Measurements from ENCODE around the gene DNAI1. TPM values are rescaled to one million over a fixed set of nuclear protein-coding genes. Genes with fewer than 3 reads are reported as not detected.

DNAI1 gene
- total and polyA plus RNA-seq, 2 of the 4 experiments (the other 2 are of a cell fraction): not detected

DNA sequence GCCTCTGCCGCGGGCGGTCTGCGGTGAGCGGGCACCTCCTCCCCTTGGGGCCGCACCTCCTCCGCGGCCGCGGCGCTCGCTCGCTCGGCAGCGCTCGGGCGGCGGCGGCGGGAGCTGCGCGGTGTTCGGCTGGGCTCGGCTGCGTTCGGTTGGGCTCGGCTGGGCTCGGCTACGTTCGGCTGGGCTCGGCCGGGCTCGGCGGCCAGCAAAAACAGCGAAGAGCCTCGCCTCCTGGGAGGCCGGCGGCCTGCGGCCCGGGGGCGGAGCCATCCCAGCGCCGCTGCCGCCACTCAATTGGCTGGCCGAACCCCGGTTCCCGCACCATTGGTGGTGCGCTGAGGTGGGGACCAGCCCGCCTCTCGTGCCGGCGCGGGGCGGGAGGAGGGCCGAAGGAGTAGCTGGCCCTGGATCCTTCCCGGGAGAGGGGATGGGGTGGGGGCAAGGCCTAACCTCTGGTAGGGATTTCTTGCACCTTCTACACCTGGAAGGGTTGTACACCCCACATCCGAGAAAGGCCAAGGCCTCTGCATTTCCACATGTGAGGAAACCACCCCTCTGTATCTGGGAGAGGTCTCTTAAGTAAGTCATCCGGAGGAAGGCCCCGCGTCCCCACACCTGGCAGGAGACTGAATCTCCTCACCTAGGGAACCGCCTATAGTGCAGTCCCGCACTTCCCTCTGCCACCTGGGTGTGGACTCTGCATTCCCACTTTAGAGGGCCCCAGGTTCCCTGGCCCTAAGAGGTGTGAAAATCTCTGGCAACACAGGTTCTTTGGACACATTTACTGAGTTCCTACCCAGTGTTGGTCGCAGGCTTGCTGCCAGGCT is 64.6 kb downstream of the DNAI1 start, which contains the start of gene ENHO:
TSS of gene ENHO (minus strand) at position 20 of the 827 bp plus-strand sequence. CDS start 1,295 bp downstream, outside the sequence.
- intact Hi-C loops (cut with micrococcal nuclease): no loop called here
- H3K4me1 ChIP-seq (ENCODE audit: control insufficient read depth, insufficient read depth, low read length): no peaks in the 10 kb centered on the region
- H3K14ac ChIP-seq (replicated peaks; ENCODE audit: low read depth, low read length): no peak within 1 kb of the TSS; the same call in 1 of the 2 replicates
- H3K23ac ChIP-seq (ENCODE audit: low read depth, low read length): peak within 1 kb of the TSS; percentile 42
- no peak within 1 kb of the TSS; the same call in 1 of the 2 replicates for H3K9ac ChIP-seq (ENCODE audit: low read depth, low read length)
- H3K27me3 ChIP-seq (ENCODE audit: control insufficient read depth, insufficient read depth, low read length): peaks cover 47% of the 10 kb centered on the region
- H4K5ac ChIP-seq (ENCODE audit: low read depth, low read length): no peak within 1 kb of the TSS
- dilution Hi-C loops (cut with HindIII; ENCODE audit: low sequenced_read_pairs, unreplicated experiment): no loop called here
- H4K20me1 ChIP-seq (ENCODE audit: insufficient read depth, low read length): peaks cover 5% of the 10 kb centered on the region
- ATAC-seq (ENCODE audit: low read depth) (peak; percentile 100), DNase-seq (peak; percentile 75)
- peak within 1 kb of the TSS; percentile 9; the same call in 1 of the 2 replicates for H3K4me3 ChIP-seq (ENCODE audit: insufficient read depth, low read depth, low read length)
- no peak within 1 kb of the TSS for H3K18ac ChIP-seq (ENCODE audit: low read depth, low read length)
- peak within 1 kb of the TSS; percentile 81 for H3K4me2 ChIP-seq (ENCODE audit: low read depth, low read length)
- no peak within 1 kb of the TSS for H3K27ac ChIP-seq (ENCODE audit: insufficient read depth, low read length)
- BruUV-seq (replicated peaks): no TSS peak
- H2AK5ac ChIP-seq (ENCODE audit: low read depth, low read length): no peak within 1 kb of the TSS; the same call in 1 of the 2 replicates
- H3K56ac ChIP-seq (ENCODE audit: extremely low read depth, insufficient read depth, low read length): no peak within 1 kb of the TSS
- H2AFZ ChIP-seq (replicated peaks; ENCODE audit: low read length, poor library complexity): peak within 1 kb of the TSS; percentile 93
- H2BK20ac ChIP-seq (ENCODE audit: low read depth, low read length): no peak within 1 kb of the TSS
- no peak within 1 kb of the TSS for H2BK120ac ChIP-seq (ENCODE audit: low read depth, low read length)
- no peak within 1 kb of the TSS for H2BK5ac ChIP-seq (ENCODE audit: low read depth, low read length, poor library complexity, severe bottlenecking)
- no peaks in the 10 kb centered on the region for H3K9me1 ChIP-seq (ENCODE audit: insufficient read depth, low read length)
- no peak within 1 kb of the TSS for H3K4ac ChIP-seq (ENCODE audit: low read depth, low read length)
- ChIA-PET POLR2A (ENCODE audit: unreplicated experiment) (no interaction called here), CTCF (no interaction called here)
- in situ Hi-C loops (cut with MboI; ENCODE audit: low sequenced_read_pairs): no loop called here
- no peak within 1 kb of the TSS for H4K91ac ChIP-seq (ENCODE audit: insufficient read depth, low read depth, low read length)
- no peaks in the 10 kb centered on the region for H3K9me3 ChIP-seq (ENCODE audit: control insufficient read depth, insufficient read depth, low read length)
- H3K79me1 ChIP-seq (ENCODE audit: low read depth in 1 of 2, low read length in 2 of 2): no peaks in the 10 kb centered on the region
- H2BK15ac ChIP-seq (ENCODE audit: low read depth, low read length): no peak within 1 kb of the TSS
- H3K36me3 ChIP-seq (ENCODE audit: control insufficient read depth, insufficient read depth, low read length): no peaks in the 10 kb centered on the region
- 0% methylated on average over 25 of the region's 63 CpGs; no CpG with 5 or more reads in 1 of the 2 experiments for WGBS, 2 experiments (ENCODE audit: extremely low coverage in 2 of 2, insufficient read length in 1 of 2)
- H4K8ac ChIP-seq (ENCODE audit: low read depth in 2 of 2, low read length in 2 of 2): peak within 1 kb of the TSS in 1 of 2 experiments; percentile 53; a peak in 1 of 4 replicates
- H2AK9ac ChIP-seq (replicated peaks; ENCODE audit: low read depth, low read length, poor library complexity): peak within 1 kb of the TSS; percentile 65
- TF ChIP-seq, protein P1, sequence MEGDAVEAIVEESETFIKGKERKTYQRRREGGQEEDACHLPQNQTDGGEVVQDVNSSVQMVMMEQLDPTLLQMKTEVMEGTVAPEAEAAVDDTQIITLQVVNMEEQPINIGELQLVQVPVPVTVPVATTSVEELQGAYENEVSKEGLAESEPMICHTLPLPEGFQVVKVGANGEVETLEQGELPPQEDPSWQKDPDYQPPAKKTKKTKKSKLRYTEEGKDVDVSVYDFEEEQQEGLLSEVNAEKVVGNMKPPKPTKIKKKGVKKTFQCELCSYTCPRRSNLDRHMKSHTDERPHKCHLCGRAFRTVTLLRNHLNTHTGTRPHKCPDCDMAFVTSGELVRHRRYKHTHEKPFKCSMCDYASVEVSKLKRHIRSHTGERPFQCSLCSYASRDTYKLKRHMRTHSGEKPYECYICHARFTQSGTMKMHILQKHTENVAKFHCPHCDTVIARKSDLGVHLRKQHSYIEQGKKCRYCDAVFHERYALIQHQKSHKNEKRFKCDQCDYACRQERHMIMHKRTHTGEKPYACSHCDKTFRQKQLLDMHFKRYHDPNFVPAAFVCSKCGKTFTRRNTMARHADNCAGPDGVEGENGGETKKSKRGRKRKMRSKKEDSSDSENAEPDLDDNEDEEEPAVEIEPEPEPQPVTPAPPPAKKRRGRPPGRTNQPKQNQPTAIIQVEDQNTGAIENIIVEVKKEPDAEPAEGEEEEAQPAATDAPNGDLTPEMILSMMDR (conservative IDR thresholded peaks at IDR 0.05; ENCODE audit: low read depth, low read length): 0 out of 2 replicates have a peak, but pooled peaks have one; percentile 13
- no peak for TF ChIP-seq POLR2A (IDR thresholded peaks at IDR 0.05; ENCODE audit: low read depth, low read length)
- no peak for TF ChIP-seq RCOR1 (IDR thresholded peaks at IDR 0.05; ENCODE audit: insufficient replicate concordance, low read length)
- no peak for TF ChIP-seq SMC3 (IDR thresholded peaks at IDR 0.05; ENCODE audit: low read depth, low read length)
- TF ChIP-seq CHD1 (IDR thresholded peaks at IDR 0.05; ENCODE audit: low read depth, low read length): no peak
- TF ChIP-seq RFX5 (IDR thresholded peaks at IDR 0.05; ENCODE audit: low read depth, low read length): no peak
- no peak for TF ChIP-seq CEBPB (IDR thresholded peaks at IDR 0.05; ENCODE audit: low read depth, low read length)
- no peak for TF ChIP-seq MAFK (IDR thresholded peaks at IDR 0.05; ENCODE audit: low read depth, low read length)
- TF ChIP-seq NFE2L2 (IDR thresholded peaks at IDR 0.05; ENCODE audit: low read depth, low read length): no peak
- peak; percentile 84 for TF ChIP-seq BHLHE40 (IDR thresholded peaks at IDR 0.05; ENCODE audit: low read depth, low read length)
- peak; percentile 44; the same call in 1 of the 2 replicates for TF ChIP-seq MAZ (IDR thresholded peaks at IDR 0.05; ENCODE audit: borderline replicate concordance, low read depth, low read length)
- no peak for TF ChIP-seq MXI1 (IDR thresholded peaks at IDR 0.05; ENCODE audit: borderline replicate concordance, low read depth, low read length)
- TF ChIP-seq, protein P2, sequence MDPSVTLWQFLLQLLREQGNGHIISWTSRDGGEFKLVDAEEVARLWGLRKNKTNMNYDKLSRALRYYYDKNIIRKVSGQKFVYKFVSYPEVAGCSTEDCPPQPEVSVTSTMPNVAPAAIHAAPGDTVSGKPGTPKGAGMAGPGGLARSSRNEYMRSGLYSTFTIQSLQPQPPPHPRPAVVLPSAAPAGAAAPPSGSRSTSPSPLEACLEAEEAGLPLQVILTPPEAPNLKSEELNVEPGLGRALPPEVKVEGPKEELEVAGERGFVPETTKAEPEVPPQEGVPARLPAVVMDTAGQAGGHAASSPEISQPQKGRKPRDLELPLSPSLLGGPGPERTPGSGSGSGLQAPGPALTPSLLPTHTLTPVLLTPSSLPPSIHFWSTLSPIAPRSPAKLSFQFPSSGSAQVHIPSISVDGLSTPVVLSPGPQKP (IDR thresholded peaks at IDR 0.05; ENCODE audit: borderline replicate concordance, low read depth, low read length): no peak
- TF ChIP-seq FOS (IDR thresholded peaks at IDR 0.05; ENCODE audit: low read depth, low read length): peak; percentile 48; the same call in 1 of the 2 replicates

Data from IMR-90 (cell line).